ENCODE data around the gene TUG1. TPM values are rescaled to one million over a fixed set of nuclear protein-coding genes. Genes with fewer than 3 reads are reported as not detected.

Gene TUG1
- total RNA-seq, 1 experiment from 2014 or later = 37.1 TPM

- in situ Hi-C loops (cut with HindIII; ENCODE audit: low pct_unique_long_range_greater_than_20kb, low sequenced_read_pairs) = no loop called here
Observed at GRCh38 chr22:30985561-30986208, 16.6 kb downstream of the TUG1 start.

GRCh38 chr22:30989474-30989873 is 20.4 kb downstream of the TUG1 start:
- in situ Hi-C loops (cut with HindIII; ENCODE audit: low pct_unique_long_range_greater_than_20kb, low sequenced_read_pairs) = no loop called here
- no peak for DNase-seq (ENCODE audit: low read depth, low spot score)

More at GRCh38 chr22:30985561-30986208, 16.6 kb downstream of the TUG1 start:
- no peak for DNase-seq (ENCODE audit: low read depth, low spot score)

GRCh38 chr22:30990690-30991089 is 21.6 kb downstream of the TUG1 start:
- DNase-seq (ENCODE audit: low read depth, low spot score) = no peak
- in situ Hi-C loops (cut with HindIII; ENCODE audit: low pct_unique_long_range_greater_than_20kb, low sequenced_read_pairs) = no loop called here

- no peak for DNase-seq (ENCODE audit: low read depth, low spot score)
- in situ Hi-C loops (cut with HindIII; ENCODE audit: low pct_unique_long_range_greater_than_20kb, low sequenced_read_pairs) = no loop called here
Observed at GRCh38 chr22:30992565-30992964, 23.5 kb downstream of the TUG1 start.

- in situ Hi-C loops (cut with HindIII; ENCODE audit: low pct_unique_long_range_greater_than_20kb, low sequenced_read_pairs) = no loop called here
- DNase-seq (ENCODE audit: low read depth, low spot score) = no peak
Observed at GRCh38 chr22:30994960-30995359, 25.9 kb downstream of the TUG1 start.

- in situ Hi-C loops (cut with HindIII; ENCODE audit: low pct_unique_long_range_greater_than_20kb, low sequenced_read_pairs) = no loop called here
- no peak for DNase-seq (ENCODE audit: low read depth, low spot score)
Observed at GRCh38 chr22:30996462-30996861, 27.4 kb downstream of the TUG1 start.

- in situ Hi-C loops (cut with HindIII; ENCODE audit: low pct_unique_long_range_greater_than_20kb, low sequenced_read_pairs) = no loop called here
- no peak for DNase-seq (ENCODE audit: low read depth, low spot score)
Observed at GRCh38 chr22:30998329-30998728, 29.3 kb downstream of the TUG1 start.

- in situ Hi-C loops (cut with HindIII; ENCODE audit: low pct_unique_long_range_greater_than_20kb, low sequenced_read_pairs) = no loop called here
- no peak for DNase-seq (ENCODE audit: low read depth, low spot score)
Observed at GRCh38 chr22:31001124-31001770, 32.2 kb downstream of the TUG1 start.

GRCh38 chr22:31005535-31005934 is 36.5 kb downstream of the TUG1 start:
- no peak for DNase-seq (ENCODE audit: low read depth, low spot score)
- in situ Hi-C loops (cut with HindIII; ENCODE audit: low pct_unique_long_range_greater_than_20kb, low sequenced_read_pairs) = no loop called here

GRCh38 chr22:31019191-31019930 is 50.3 kb downstream of the TUG1 start:
- DNase-seq (ENCODE audit: low read depth, low spot score) = no peak
- in situ Hi-C loops (cut with HindIII; ENCODE audit: low pct_unique_long_range_greater_than_20kb, low sequenced_read_pairs) = no loop called here

- in situ Hi-C loops (cut with HindIII; ENCODE audit: low pct_unique_long_range_greater_than_20kb, low sequenced_read_pairs) = no loop called here
- DNase-seq (ENCODE audit: low read depth, low spot score) = no peak
Observed at GRCh38 chr22:31020334-31020733, 51.3 kb downstream of the TUG1 start.

GRCh38 chr22:31022516-31022915 is 53.5 kb downstream of the TUG1 start:
- no peak for DNase-seq (ENCODE audit: low read depth, low spot score)
- in situ Hi-C loops (cut with HindIII; ENCODE audit: low pct_unique_long_range_greater_than_20kb, low sequenced_read_pairs) = no loop called here

Small RNA genes lying within 50 kb of the gene (small RNA-seq; reads per million reads assigned to genes)
- gene RF01892 = 0 reads per million in 2 experiments

Other genes with a start within 250 kb of the TUG1 start
- 4.4 and 7.3 TPM in 2 replicates for gene MORC2, start 491 bp upstream of the TUG1 start, total RNA-seq (2014; rRNA removed; shearing (Covaris generic))
- 10.1 and 11.4 TPM in 2 replicates for gene SMTN, start 112.1 kb downstream of the TUG1 start, total RNA-seq (2014; rRNA removed; shearing (Covaris generic))
- 2.0 and 3.0 TPM in 2 replicates for gene SELENOM, start 138.3 kb downstream of the TUG1 start, total RNA-seq (2014; rRNA removed; shearing (Covaris generic))
- gene INPP5J, start 153.7 kb downstream of the TUG1 start, total RNA-seq (2014; rRNA removed; shearing (Covaris generic)) = 0.19 and 0.26 TPM in 2 replicates
- gene PLA2G3, start 171.2 kb downstream of the TUG1 start, total RNA-seq (2014; rRNA removed; shearing (Covaris generic)) = 0.03 TPM in 1 of 2 replicates, not detected in the other
- 63.5 and 68.7 TPM in 2 replicates for gene RNF185, start 190.9 kb downstream of the TUG1 start, total RNA-seq (2014; rRNA removed; shearing (Covaris generic))
- gene LIMK2, start 243.0 kb downstream of the TUG1 start, total RNA-seq (2014; rRNA removed; shearing (Covaris generic)) = 36.6 and 43.9 TPM in 2 replicates

Measured in SK-MEL-5 (cell line).